SK-N-DZ (cell line): ENCODE data around the gene FANCC.

Source experiments
- DNase-seq: peaks from one replicate; pipeline ENCODE4 v3.0.0-alpha.2; 2015; ENCODE audit warnings: low spot score

Gene FANCC

GRCh38 chr9:95103281-95103771, 214.2 kb downstream of the FANCC start:
- peak; percentile 44 for DNase-seq

- no peak for DNase-seq
Observed at GRCh38 chr9:95102572-95102971, 214.9 kb downstream of the FANCC start.

GRCh38 chr9:95102001-95102433, 215.5 kb downstream of the FANCC start:
- no peak for DNase-seq

- DNase-seq: no peak
Observed at GRCh38 chr9:95101326-95101725, 216.2 kb downstream of the FANCC start.

GRCh38 chr9:95100071-95100627, 217.4 kb downstream of the FANCC start:
- no peak for DNase-seq

- DNase-seq: no peak
Observed at GRCh38 chr9:95099321-95100070, 218.0 kb downstream of the FANCC start.

- peak; percentile 78 for DNase-seq
Observed at GRCh38 chr9:95098391-95098921, 219.1 kb downstream of the FANCC start.

GRCh38 chr9:95097279-95097678, 220.2 kb downstream of the FANCC start:
- DNase-seq: no peak

GRCh38 chr9:95096807-95097206, 220.7 kb downstream of the FANCC start:
- DNase-seq: no peak

- DNase-seq: no peak
Observed at GRCh38 chr9:95096381-95096780, 221.1 kb downstream of the FANCC start.

- peak; percentile 41 for DNase-seq
Observed at GRCh38 chr9:95095641-95096355, 221.7 kb downstream of the FANCC start.

- no peak for DNase-seq
Observed at GRCh38 chr9:95094002-95094401, 223.5 kb downstream of the FANCC start.

GRCh38 chr9:95093586-95093985, 223.9 kb downstream of the FANCC start:
- DNase-seq: no peak

GRCh38 chr9:95092262-95093072, 225.0 kb downstream of the FANCC start:
- no peak for DNase-seq

GRCh38 chr9:95091601-95092261, 225.8 kb downstream of the FANCC start:
- DNase-seq: no peak

GRCh38 chr9:95090871-95091577, 226.5 kb downstream of the FANCC start:
- DNase-seq: no peak

- DNase-seq: no peak
Observed at GRCh38 chr9:95090023-95090791, 227.3 kb downstream of the FANCC start.

- no peak for DNase-seq
Observed at GRCh38 chr9:95089257-95090022, 228.1 kb downstream of the FANCC start.
